ENCODE data around the gene SLC5A4. TPM values are rescaled to one million over a fixed set of nuclear protein-coding genes. Genes with fewer than 3 reads are reported as not detected.

The SLC5A4 gene
- total and polyA plus RNA-seq, 10 of the 15 experiments (the other 5 are each of a cell fraction or from before 2014, with no cell fraction given) = not detected

- no peak for TF ChIP-seq CUX1 (IDR thresholded peaks at IDR 0.05; ENCODE audit: insufficient replicate concordance, low read depth, low read length)
- TF ChIP-seq MEF2A (IDR thresholded peaks at IDR 0.05; ENCODE audit: insufficient read depth, low read depth, low read length) = no peak
- TF ChIP-seq MTA3 (IDR thresholded peaks at IDR 0.05; ENCODE audit: borderline replicate concordance, low read length) = no peak
- TF ChIP-seq, protein P1, sequence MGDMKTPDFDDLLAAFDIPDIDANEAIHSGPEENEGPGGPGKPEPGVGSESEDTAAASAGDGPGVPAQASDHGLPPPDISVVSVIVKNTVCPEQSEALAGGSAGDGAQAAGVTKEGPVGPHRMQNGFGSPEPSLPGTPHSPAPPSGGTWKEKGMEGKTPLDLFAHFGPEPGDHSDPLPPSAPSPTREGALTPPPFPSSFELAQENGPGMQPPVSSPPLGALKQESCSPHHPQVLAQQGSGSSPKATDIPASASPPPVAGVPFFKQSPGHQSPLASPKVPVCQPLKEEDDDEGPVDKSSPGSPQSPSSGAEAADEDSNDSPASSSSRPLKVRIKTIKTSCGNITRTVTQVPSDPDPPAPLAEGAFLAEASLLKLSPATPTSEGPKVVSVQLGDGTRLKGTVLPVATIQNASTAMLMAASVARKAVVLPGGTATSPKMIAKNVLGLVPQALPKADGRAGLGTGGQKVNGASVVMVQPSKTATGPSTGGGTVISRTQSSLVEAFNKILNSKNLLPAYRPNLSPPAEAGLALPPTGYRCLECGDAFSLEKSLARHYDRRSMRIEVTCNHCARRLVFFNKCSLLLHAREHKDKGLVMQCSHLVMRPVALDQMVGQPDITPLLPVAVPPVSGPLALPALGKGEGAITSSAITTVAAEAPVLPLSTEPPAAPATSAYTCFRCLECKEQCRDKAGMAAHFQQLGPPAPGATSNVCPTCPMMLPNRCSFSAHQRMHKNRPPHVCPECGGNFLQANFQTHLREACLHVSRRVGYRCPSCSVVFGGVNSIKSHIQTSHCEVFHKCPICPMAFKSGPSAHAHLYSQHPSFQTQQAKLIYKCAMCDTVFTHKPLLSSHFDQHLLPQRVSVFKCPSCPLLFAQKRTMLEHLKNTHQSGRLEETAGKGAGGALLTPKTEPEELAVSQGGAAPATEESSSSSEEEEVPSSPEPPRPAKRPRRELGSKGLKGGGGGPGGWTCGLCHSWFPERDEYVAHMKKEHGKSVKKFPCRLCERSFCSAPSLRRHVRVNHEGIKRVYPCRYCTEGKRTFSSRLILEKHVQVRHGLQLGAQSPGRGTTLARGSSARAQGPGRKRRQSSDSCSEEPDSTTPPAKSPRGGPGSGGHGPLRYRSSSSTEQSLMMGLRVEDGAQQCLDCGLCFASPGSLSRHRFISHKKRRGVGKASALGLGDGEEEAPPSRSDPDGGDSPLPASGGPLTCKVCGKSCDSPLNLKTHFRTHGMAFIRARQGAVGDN (IDR thresholded peaks at IDR 0.05) = no peak
- TF ChIP-seq POLR2AphosphoS5 (IDR thresholded peaks at IDR 0.05; ENCODE audit: low read length) = no peak
Observed at GRCh38 chr22:32233091-32233490, 22.1 kb downstream of the SLC5A4 start (continued).
